SH-SY5Y (cell line): Measurements from ENCODE around the gene ITGA3.

Experiments used
- GATA2 ChIP-seq: IDR thresholded peaks from 2 replicates; pipeline ENCODE4 v1.6.1; 2011; ENCODE audit warnings: mild to moderate bottlenecking, low read depth, low read length
- GATA3 ChIP-seq: IDR thresholded peaks from 2 replicates; pipeline ENCODE4 v1.6.1; 2011; ENCODE audit warnings: low read depth, mild to moderate bottlenecking, low read length, moderate library complexity

ITGA3 gene

DNA sequence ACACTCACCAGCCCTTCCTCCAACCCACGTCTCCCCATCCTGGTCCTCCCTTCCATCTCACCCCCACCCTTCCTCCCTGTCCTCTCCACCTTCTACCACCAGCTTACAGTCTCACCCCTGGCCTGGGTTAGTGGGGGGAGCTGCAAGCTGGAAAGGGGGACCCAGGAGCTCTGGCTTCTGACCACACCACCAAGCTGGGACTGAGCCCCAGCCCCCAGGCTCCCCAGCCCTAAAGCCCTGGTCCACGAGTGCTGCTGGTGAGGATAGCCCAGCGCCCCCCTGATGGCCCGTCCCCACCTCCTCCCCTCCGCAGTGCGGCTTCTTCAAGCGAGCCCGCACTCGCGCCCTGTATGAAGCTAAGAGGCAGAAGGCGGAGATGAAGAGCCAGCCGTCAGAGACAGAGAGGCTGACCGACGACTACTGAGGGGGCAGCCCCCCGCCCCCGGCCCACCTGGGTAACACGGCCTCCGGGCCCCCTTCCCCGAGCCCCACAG lies 32.0 kb downstream of the ITGA3 start:
- TF ChIP-seq GATA2 (no peak), GATA3 (no peak)

DNA sequence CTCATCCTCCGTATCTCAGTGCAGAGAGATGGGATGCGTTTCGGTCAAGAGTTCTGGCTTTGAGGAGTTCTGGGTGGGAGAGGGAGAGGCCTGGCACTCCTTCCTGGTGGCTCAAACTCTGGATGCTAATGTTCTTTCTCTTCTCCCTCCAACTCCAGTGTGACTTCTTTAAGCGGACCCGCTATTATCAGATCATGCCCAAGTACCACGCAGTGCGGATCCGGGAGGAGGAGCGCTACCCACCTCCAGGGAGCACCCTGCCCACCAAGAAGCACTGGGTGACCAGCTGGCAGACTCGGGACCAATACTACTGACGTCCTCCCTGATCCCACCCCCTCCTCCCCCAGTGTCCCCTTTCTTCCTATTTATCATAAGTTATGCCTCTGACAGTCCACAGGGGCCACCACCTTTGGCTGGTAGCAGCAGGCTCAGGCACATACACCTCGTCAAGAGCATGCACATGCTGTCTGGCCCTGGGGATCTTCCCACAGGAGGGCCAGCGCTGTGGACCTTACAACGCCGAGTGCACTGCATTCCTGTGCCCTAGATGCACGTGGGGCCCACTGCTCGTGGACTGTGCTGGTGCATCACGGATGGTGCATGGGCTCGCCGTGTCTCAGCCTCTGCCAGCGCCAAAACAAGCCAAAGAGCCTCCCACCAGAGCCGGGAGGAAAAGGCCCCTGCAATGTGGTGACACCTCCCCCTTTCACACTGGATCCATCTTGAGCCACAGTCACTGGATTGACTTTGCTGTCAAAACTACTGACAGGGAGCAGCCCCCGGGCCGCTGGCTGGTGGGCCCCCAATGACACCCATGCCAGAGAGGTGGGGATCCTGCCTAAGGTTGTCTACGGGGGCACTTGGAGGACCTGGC lies 33.3 kb downstream of the ITGA3 start:
- TF ChIP-seq GATA2 = no peak
- no peak for TF ChIP-seq GATA3

- no peak for TF ChIP-seq GATA3
- TF ChIP-seq GATA2 = no peak
These were observed 34.2 kb downstream of the ITGA3 start for GRCh38 chr17:50090071-50090470.

DNA sequence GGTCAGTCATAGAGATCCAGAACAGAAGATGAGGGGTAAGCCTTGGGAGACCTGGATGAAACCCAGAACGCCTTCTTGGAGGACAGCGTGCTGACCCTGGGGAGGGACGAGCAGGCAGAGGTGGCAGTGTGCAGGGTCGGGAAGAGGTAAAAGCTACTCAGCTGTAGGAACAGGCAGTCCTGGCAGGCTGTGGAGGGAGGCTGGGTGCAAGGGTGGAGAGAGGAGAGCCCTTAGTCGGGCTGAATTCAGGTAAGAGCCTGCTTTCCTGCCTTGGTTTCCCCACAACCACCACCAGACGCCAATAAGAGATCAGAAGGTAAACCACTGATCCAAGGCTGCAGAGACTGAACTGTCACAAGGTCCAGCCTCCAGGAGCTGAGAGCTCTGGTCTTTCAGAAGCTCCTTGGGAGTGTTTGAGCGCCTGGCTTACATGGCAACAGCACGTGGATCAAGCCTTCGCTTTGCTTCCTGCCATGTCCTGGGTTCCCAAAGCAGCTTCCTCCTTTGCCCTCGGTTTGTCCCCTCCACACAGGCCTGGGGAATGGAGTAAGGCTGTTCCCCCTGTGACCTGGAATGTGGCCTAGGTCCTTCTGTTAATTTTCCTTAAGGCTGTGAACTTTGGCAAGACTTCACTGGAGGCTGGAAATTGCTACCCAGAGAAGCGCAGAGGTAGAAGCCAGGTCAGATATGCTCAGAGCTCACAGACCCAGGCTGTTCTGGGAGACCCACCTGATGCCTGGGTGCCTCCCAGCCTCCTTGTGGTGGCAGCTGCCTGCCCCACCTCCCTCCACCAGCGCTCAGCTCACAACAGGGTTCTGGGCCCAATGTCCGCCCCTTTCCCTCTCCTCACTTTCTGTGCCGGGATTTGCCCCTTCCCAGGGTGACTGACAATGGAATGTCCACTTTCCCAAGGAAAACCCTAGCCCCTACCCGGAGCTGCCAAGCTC lies 35.3 kb downstream of the ITGA3 start:
- TF ChIP-seq GATA2 = no peak
- no peak for TF ChIP-seq GATA3

DNA sequence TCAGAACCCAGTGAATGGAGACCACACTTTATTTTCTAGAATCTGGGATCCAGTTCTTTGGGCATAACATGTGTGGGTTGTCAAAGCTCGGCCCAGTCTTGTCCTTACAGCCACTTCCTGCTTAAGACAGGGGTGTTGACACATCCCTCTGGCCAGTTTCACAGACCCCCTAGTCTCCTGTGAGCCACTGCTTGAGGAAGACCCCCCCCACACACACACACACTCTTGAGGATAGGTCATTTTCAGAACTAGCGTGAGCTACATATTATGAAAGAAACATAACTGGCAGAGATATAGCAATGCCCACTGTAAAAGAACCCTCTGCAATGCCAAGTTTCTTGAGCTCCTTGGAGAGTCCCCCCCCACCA lies 36.0 kb downstream of the ITGA3 start:
- no peak for TF ChIP-seq GATA2
- no peak for TF ChIP-seq GATA3

DNA sequence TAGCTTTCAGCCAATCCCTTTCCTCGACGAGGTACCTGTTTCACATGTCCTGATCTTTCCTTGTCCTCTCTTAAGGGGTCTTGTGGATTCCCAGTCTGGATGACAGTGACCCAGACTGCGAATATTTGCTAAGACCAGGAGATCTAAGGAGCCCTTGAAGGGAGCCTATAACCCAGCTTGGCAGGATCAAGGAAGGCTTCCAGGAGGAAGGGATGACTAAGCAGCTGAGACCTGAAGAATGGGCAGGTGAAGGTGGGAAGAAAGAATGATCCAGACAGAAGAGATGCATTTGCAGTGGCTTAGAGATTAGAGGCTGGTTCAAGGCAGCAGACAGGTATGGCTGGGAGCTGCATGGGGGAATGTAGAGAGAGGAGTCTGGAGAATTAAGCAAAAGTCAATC lies 37.3 kb downstream of the ITGA3 start:
- TF ChIP-seq GATA2 = no peak
- TF ChIP-seq GATA3 = no peak

GRCh38 chr17:50093807-50094206 lies 37.9 kb downstream of the ITGA3 start:
- TF ChIP-seq GATA2 (no peak), GATA3 (no peak)

DNA sequence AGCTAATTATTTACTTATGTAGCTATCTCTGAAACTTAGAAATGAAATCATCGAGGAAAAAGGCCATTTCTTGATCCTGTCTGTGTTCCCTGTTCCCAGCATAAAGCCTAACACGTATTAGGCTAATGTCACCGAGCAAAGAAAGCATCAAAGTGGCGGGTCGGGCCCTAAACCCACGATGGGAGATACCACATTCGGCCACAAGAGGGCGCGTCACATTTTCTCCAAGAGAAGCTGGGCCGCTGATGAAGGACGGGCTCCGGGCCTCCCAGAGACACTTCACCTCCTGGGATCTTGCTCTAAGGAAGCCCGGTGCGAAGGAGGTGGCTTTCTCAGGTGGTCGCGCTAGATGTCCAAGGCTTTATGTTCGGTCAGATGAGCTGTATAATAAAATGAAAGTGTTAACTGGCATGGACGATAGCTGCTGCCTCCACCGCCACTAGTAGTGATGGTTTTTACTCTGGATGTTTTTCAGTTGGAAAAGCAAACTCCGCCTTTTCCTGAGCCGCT lies 38.4 kb downstream of the ITGA3 start:
- TF ChIP-seq GATA3 = no peak

DNA sequence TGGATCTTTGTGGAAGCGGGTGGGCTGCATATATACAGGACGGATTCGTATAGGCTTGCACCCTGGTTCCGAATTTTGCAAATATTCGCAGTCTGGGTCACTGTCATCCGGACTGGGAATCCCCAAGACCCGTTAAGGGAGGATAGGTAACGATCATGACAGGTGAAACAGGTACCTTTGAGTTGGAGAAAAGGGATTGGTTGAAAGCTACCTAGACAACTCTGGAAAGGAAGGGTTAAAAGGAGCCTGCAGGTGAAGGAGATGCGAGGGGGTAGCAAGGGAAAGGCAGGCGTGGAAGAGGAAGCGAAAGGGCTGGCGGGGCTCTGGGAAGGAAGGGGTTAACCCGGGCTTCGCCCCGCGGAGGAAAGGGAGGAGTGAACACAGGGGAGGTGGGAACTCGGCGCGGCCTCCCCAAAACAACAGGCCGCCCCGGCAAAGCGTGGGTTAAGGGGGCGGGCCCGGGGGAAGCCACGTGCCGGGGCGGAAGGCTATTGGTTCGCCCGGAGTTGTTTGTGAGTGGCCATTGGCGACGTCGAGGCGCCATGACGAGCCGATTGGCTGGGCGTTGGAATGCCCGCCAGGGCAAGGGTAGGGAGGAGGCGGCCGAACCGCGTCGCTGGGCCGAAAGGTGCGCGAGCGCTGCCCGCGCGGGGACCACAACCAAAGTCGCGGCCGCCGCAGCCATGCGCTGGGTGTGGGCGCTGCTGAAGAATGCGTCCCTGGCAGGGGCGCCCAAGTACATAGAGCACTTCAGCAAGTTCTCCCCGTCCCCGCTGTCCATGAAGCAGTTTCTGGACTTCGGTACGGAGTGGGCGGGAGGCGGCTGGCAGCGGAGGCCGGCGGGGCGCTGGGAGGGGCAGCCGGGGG lies 39.1 kb downstream of the ITGA3 start, which contains the start of gene PDK2:
PDK2 (plus strand) TSS at position 599 of the 867 bp plus-strand sequence; CDS start at position 684, 85 bp downstream.
- TF ChIP-seq GATA2 (no peak), GATA3 (no peak)

GRCh38 chr17:50095626-50096037 lies 39.7 kb downstream of the ITGA3 start:
- no peak for TF ChIP-seq GATA3
- TF ChIP-seq GATA2 = no peak

GRCh38 chr17:50096092-50096491 lies 40.2 kb downstream of the ITGA3 start:
- TF ChIP-seq GATA2 (no peak), GATA3 (no peak)

GRCh38 chr17:50096758-50097157 lies 40.8 kb downstream of the ITGA3 start:
- TF ChIP-seq GATA2 (no peak), GATA3 (no peak)

DNA sequence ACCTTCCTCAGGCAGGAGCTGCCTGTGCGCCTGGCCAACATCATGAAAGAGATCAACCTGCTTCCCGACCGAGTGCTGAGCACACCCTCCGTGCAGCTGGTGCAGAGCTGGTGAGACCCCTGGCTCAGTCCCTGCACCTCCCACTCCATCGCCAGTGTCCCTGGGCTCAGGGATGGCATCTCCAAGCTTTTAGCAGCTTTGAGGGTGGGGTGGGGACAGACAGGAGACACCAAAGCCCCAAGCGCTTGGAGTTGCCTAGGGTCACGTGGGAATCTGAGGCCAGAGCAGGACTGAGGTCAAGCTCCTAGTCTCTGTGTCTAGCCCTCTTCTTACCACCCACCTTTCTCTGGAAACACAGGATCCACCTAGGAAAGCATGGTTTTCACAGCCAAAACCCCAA lies 41.5 kb downstream of the ITGA3 start:
- TF ChIP-seq GATA3 (no peak), GATA2 (no peak)
